ENCODE data around the gene TPH2. TPM values are rescaled to one million over a fixed set of nuclear protein-coding genes. Genes with fewer than 3 reads are reported as not detected.

TPH2 gene
- polyA plus RNA-seq, 3 donors, result not detected

DNA sequence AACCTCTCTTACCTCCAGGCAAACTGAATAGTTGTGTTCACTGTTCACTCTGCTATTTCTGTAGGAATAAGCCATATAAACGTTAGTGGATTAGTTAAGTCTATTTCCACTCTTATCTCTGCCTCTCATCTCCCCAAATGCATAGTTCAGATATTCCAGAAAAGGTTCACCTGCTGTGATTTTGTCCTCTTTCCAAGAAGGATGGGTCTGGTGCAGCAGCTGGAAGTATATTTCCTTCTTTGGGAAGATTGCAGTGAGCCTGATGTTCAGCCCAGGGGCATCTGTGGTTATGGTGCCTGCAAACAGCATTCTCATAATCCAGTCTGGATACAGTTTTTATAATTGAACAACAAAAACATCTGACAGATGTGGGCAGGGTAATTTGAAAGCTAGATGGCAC, 97.7 kb downstream of the TPH2 start:
- Histone ChIP-seq H3K4me1 (ENCODE audit: control insufficient read depth in 1 of 2, insufficient read depth in 2 of 2, low read length in 2 of 2) (no peaks in the 10 kb centered on the region), H3K4me3 (replicated peaks in 1 of 3; ENCODE audit: low read depth in 2 of 3, low read length in 3 of 3) (no peak overlapping the region), H3K4me2 (replicated peaks; ENCODE audit: extremely low read depth, low read length, poor library complexity, severe bottlenecking) (no peak overlapping the region), H3K36me3 (replicated peaks in 1 of 2; ENCODE audit: control insufficient read depth in 1 of 2, insufficient read depth in 2 of 2, low read length in 2 of 2) (no peaks in the 10 kb centered on the region), H3K27ac (ENCODE audit: low read depth in 1 of 2, low read length in 2 of 2) (no peak overlapping the region), H3K9me3 (replicated peaks in 1 of 2; ENCODE audit: control insufficient read depth in 1 of 2, insufficient read depth in 1 of 2, low read length in 2 of 2) (no peaks in the 10 kb centered on the region), H3K9ac (ENCODE audit: insufficient read depth, low read length, poor library complexity, severe bottlenecking) (no peak overlapping the region), H3K79me2 (ENCODE audit: insufficient read depth, low read length) (no peaks in the 10 kb centered on the region), H3K27me3 (ENCODE audit: control insufficient read depth in 2 of 2, insufficient read depth in 2 of 2, low read length in 2 of 2) (no peaks in the 10 kb centered on the region), H2AFZ (ENCODE audit: insufficient read depth, low read depth, low read length, poor library complexity, severe bottlenecking) (no peak overlapping the region), H4K20me1 (ENCODE audit: insufficient read depth, low read length) (no peaks in the 10 kb centered on the region)
- intact Hi-C loops (cut with micrococcal nuclease), result no loop called here
- no peak overlapping the region for H3K27ac Mint-ChIP-seq
- no peaks in the 10 kb centered on the region for H3K36me3 Mint-ChIP-seq
- no CpG with 5 or more reads among the region's 1 CpG for WGBS (ENCODE audit: insufficient coverage)
- TF ChIP-seq, protein P1, sequence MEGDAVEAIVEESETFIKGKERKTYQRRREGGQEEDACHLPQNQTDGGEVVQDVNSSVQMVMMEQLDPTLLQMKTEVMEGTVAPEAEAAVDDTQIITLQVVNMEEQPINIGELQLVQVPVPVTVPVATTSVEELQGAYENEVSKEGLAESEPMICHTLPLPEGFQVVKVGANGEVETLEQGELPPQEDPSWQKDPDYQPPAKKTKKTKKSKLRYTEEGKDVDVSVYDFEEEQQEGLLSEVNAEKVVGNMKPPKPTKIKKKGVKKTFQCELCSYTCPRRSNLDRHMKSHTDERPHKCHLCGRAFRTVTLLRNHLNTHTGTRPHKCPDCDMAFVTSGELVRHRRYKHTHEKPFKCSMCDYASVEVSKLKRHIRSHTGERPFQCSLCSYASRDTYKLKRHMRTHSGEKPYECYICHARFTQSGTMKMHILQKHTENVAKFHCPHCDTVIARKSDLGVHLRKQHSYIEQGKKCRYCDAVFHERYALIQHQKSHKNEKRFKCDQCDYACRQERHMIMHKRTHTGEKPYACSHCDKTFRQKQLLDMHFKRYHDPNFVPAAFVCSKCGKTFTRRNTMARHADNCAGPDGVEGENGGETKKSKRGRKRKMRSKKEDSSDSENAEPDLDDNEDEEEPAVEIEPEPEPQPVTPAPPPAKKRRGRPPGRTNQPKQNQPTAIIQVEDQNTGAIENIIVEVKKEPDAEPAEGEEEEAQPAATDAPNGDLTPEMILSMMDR (IDR thresholded peaks at IDR 0.05), result no peak
- H3K4me1 Mint-ChIP-seq, result no peaks in the 10 kb centered on the region
- DNase-seq, result no peak
- H3K9me3 Mint-ChIP-seq, result peaks cover 0 to 10% (median 1%) of the 10 kb centered on the region in 7 donors
- peaks cover 0 to 2% (median 0%) of the 10 kb centered on the region in 3 donors for H3K27me3 Mint-ChIP-seq (ENCODE audit: low read depth in 3 of 3)
- H3K4me3 Mint-ChIP-seq, result no peak overlapping the region

DNA sequence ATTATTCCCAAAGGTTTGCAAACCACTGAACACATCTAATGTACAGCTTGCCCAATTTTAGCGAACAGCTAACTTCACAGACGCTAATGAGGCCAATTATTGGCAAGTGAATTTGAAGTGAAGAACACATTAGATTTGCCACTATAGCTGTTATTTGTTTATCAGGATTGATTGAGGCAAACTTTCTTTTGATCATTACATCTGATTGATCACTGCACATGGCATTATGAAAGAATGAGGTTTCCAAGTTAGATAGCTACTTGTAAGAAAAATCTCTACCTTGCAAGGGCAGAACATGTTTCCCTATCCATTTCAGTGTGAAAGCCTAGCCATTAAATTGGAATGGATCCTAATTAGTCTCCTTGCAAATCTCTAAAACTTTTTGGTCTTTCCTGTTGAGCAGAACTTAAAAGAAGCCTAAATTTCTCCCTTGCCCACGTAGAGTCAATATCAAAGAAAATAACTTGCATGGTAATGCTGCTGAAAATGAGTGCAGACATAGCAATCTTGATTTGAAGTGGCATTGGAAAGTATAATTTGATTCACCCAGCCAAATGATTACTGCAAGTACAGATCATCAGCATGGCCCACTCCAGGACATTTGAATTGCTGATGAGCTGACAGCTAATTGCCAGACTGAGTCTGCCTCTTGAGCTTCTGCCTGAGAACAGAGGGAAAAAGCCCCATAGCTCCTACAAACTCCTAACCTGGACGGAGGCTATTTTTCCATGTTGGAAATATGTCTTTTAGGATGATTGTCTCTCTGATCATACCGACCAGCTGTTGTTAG, 98.6 kb downstream of the TPH2 start:
- Histone ChIP-seq H3K27ac (ENCODE audit: low read depth in 1 of 2, low read length in 2 of 2) (no peak overlapping the region), H3K9ac (ENCODE audit: insufficient read depth, low read length, poor library complexity, severe bottlenecking) (no peak overlapping the region), H2AFZ (ENCODE audit: insufficient read depth, low read depth, low read length, poor library complexity, severe bottlenecking) (no peak overlapping the region), H3K4me1 (ENCODE audit: control insufficient read depth in 1 of 2, insufficient read depth in 2 of 2, low read length in 2 of 2) (no peaks in the 10 kb centered on the region), H3K36me3 (replicated peaks in 1 of 2; ENCODE audit: control insufficient read depth in 1 of 2, insufficient read depth in 2 of 2, low read length in 2 of 2) (no peaks in the 10 kb centered on the region), H3K79me2 (ENCODE audit: insufficient read depth, low read length) (no peaks in the 10 kb centered on the region), H3K4me3 (replicated peaks in 1 of 3; ENCODE audit: low read depth in 2 of 3, low read length in 3 of 3) (no peak overlapping the region), H4K20me1 (ENCODE audit: insufficient read depth, low read length) (no peaks in the 10 kb centered on the region), H3K4me2 (replicated peaks; ENCODE audit: extremely low read depth, low read length, poor library complexity, severe bottlenecking) (no peak overlapping the region), H3K9me3 (replicated peaks in 1 of 2; ENCODE audit: control insufficient read depth in 1 of 2, insufficient read depth in 1 of 2, low read length in 2 of 2) (peaks cover 0 to 5% of the 10 kb centered on the region in 2 donors), H3K27me3 (ENCODE audit: control insufficient read depth in 2 of 2, insufficient read depth in 2 of 2, low read length in 2 of 2) (no peaks in the 10 kb centered on the region)
- H3K36me3 Mint-ChIP-seq, result no peaks in the 10 kb centered on the region
- no peak overlapping the region for H3K27ac Mint-ChIP-seq
- H3K4me1 Mint-ChIP-seq, result no peaks in the 10 kb centered on the region
- WGBS (ENCODE audit: insufficient coverage), result 100% methylated on average over 1 of the region's 5 CpGs
- no peak for DNase-seq
- intact Hi-C loops (cut with micrococcal nuclease), result no loop called here
- H3K4me3 Mint-ChIP-seq, result no peak overlapping the region
- TF ChIP-seq, protein P1 (IDR thresholded peaks at IDR 0.05), result no peak
- H3K9me3 Mint-ChIP-seq, result peaks cover 0 to 10% (median 1%) of the 10 kb centered on the region in 7 donors
- H3K27me3 Mint-ChIP-seq (ENCODE audit: low read depth in 3 of 3), result peaks cover 0 to 2% (median 0%) of the 10 kb centered on the region in 3 donors

Data from CD14-positive monocyte (primary cell).